Endothelial cell of umbilical vein (primary cell): Measurements from ENCODE around the gene SLC15A3.

Experiments used
- EZH2 ChIP-seq: IDR thresholded peaks from 2 replicates; pipeline ENCODE4 v1.6.1; 2012; ENCODE audit warnings: borderline replicate concordance, low read depth, mild to moderate bottlenecking, moderate library complexity, low read length, inconsistent platforms; ENCODE audit not compliant: severe bottlenecking
- FOS ChIP-seq: IDR thresholded peaks from 2 replicates; pipeline ENCODE4 v1.6.1; 2011; ENCODE audit warnings: mild to moderate bottlenecking, low read length, moderate library complexity, borderline replicate concordance; ENCODE audit not compliant: insufficient read depth
- JUN ChIP-seq: IDR thresholded peaks from 2 replicates; pipeline ENCODE4 v1.6.1; 2011; ENCODE audit warnings: borderline replicate concordance, low read depth; ENCODE audit not compliant: insufficient read length, insufficient read depth
- POLR2A ChIP-seq: IDR thresholded peaks from 2 replicates; pipeline ENCODE4 v1.6.1; 2012; ENCODE audit warnings: low read depth, mild to moderate bottlenecking, control low read depth, low read length
- POLR2AphosphoS5 ChIP-seq: IDR thresholded peaks from 2 replicates; pipeline ENCODE4 v1.6.1; 2012; ENCODE audit warnings: low read depth, mild to moderate bottlenecking, control low read depth, low read length, moderate library complexity; ENCODE audit not compliant: insufficient read depth
- TF ChIP-seq, protein P1 (sequence below), 2 donors: IDR thresholded peaks; 1 replicate in 1 of 2; 2 replicates in 1 of 2; pipeline ENCODE4 v1.5.1; 2011; ENCODE audit warnings: low read length in 2 of 2, mild to moderate bottlenecking in 2 of 2, moderate library complexity in 2 of 2, control low read depth in 1 of 2, inconsistent platforms in 1 of 2, low read depth in 1 of 2; ENCODE audit not compliant: insufficient read depth in 1 of 2; ENCODE audit errors: extremely low read depth in 1 of 2

DNA sequence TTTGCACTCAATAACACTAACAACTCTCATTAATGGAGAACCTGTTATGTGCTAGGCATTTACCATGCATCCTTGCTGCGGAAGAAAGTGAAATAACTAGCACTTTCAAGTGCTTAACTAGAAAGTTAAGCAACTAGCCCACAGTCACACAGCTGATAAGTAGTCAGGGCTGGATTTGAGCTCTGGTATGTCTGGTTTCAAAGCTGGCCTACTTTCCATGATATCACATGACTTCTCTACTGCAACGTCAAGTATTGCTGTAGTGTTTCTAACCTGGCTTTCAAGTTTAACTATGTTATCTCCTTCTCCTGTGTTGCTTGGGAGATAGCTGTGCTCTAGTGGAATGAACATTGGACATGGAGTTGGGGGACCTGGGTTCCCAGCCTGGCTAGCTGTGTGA, 12.1 kb downstream of the SLC15A3 start:
- TF ChIP-seq FOS (no peak), JUN (no peak), POLR2A (no peak), EZH2 (no peak), POLR2AphosphoS5 (no peak)
- TF ChIP-seq, protein P1, sequence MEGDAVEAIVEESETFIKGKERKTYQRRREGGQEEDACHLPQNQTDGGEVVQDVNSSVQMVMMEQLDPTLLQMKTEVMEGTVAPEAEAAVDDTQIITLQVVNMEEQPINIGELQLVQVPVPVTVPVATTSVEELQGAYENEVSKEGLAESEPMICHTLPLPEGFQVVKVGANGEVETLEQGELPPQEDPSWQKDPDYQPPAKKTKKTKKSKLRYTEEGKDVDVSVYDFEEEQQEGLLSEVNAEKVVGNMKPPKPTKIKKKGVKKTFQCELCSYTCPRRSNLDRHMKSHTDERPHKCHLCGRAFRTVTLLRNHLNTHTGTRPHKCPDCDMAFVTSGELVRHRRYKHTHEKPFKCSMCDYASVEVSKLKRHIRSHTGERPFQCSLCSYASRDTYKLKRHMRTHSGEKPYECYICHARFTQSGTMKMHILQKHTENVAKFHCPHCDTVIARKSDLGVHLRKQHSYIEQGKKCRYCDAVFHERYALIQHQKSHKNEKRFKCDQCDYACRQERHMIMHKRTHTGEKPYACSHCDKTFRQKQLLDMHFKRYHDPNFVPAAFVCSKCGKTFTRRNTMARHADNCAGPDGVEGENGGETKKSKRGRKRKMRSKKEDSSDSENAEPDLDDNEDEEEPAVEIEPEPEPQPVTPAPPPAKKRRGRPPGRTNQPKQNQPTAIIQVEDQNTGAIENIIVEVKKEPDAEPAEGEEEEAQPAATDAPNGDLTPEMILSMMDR (IDR thresholded peaks at IDR 0.05; ENCODE audit: extremely low read depth in 1 of 2, insufficient read depth in 1 of 2, low read depth in 1 of 2, low read length in 2 of 2): no peak
